Measurements from ENCODE around the gene ARMC10.

ARMC10 gene

GRCh38 chr7:103065667-103066066 is 9.3 kb upstream of the ARMC10 start:
- Histone ChIP-seq H3K27ac (no peak overlapping the region), H3K27me3 (replicated peaks) (no peaks in the 10 kb centered on the region), H3K4me3 (ENCODE audit: low read depth, low read length) (no peak overlapping the region), H3K36me3 (replicated peaks) (no peaks in the 10 kb centered on the region)
- in situ Hi-C loops (cut with HindIII; ENCODE audit: low pct_ligation_motif_present, low sequenced_read_pairs): no loop called here
- TF ChIP-seq CTCF (IDR thresholded peaks at IDR 0.05; ENCODE audit: low read depth, low read length, missing control alignments): peak; percentile 84
- peak; percentile 15 for DNase-seq

- Histone ChIP-seq H3K4me3 (ENCODE audit: low read depth, low read length) (no peak overlapping the region), H3K36me3 (replicated peaks) (no peaks in the 10 kb centered on the region), H3K27me3 (replicated peaks) (no peaks in the 10 kb centered on the region), H3K27ac (no peak overlapping the region)
- in situ Hi-C loops (cut with HindIII; ENCODE audit: low pct_ligation_motif_present, low sequenced_read_pairs): no loop called here
- TF ChIP-seq CTCF (IDR thresholded peaks at IDR 0.05; ENCODE audit: low read depth, low read length, missing control alignments): no peak
- no peak for DNase-seq
Observed at GRCh38 chr7:103068414-103069403, 6.2 kb upstream of the ARMC10 start.

- in situ Hi-C loops (cut with HindIII; ENCODE audit: low pct_ligation_motif_present, low sequenced_read_pairs): no loop called here
- no peak for DNase-seq
- no peaks in the 10 kb centered on the region for H3K36me3 ChIP-seq (replicated peaks)
- no peak overlapping the region for H3K4me3 ChIP-seq (ENCODE audit: low read depth, low read length)
- TF ChIP-seq CTCF (IDR thresholded peaks at IDR 0.05; ENCODE audit: low read depth, low read length, missing control alignments): no peak
- H3K27ac ChIP-seq: no peak overlapping the region
- H3K27me3 ChIP-seq (replicated peaks): no peaks in the 10 kb centered on the region
Observed at GRCh38 chr7:103071000-103071399, 3.9 kb upstream of the ARMC10 start.

GRCh38 chr7:103073989-103074518 is 886 bp upstream of the ARMC10 start:
- Histone ChIP-seq H3K36me3 (replicated peaks) (no peaks in the 10 kb centered on the region), H3K27me3 (replicated peaks) (no peaks in the 10 kb centered on the region), H3K27ac (peak overlapping the region; percentile 66), H3K4me3 (ENCODE audit: low read depth, low read length) (peak overlapping the region; percentile 74)
- no peak for TF ChIP-seq CTCF (IDR thresholded peaks at IDR 0.05; ENCODE audit: low read depth, low read length, missing control alignments)
- no peak for DNase-seq
- in situ Hi-C loops (cut with HindIII; ENCODE audit: low pct_ligation_motif_present, low sequenced_read_pairs): no loop called here

- Histone ChIP-seq H3K36me3 (replicated peaks) (no peaks in the 10 kb centered on the region), H3K27ac (peak overlapping the region; percentile 66), H3K27me3 (replicated peaks) (no peaks in the 10 kb centered on the region), H3K4me3 (ENCODE audit: low read depth, low read length) (peak overlapping the region; percentile 74)
- peak; percentile 60 for DNase-seq
- in situ Hi-C loops (cut with HindIII; ENCODE audit: low pct_ligation_motif_present, low sequenced_read_pairs): no loop called here
- no peak for TF ChIP-seq CTCF (IDR thresholded peaks at IDR 0.05; ENCODE audit: low read depth, low read length, missing control alignments)
Observed at GRCh38 chr7:103075337-103075918, 488 bp downstream of the ARMC10 start.
